Thoracic aorta (tissue), 2 donors: ENCODE data around the gene COL20A1. TPM values are rescaled to one million over a fixed set of nuclear protein-coding genes. Genes with fewer than 3 reads are reported as not detected.

Experiments used
- ATAC-seq: fragments of 150-250 bp; one replicate; pipeline ENCODE4 v1.8.0; 2017; ENCODE audit warnings: low read depth; ENCODE audit not compliant: insufficient number of reproducible peaks, low FRiP score
- DNase-seq: peaks from one replicate; pipeline ENCODE4 v3.0.0-alpha.2; 2020; ENCODE audit warnings: low spot score
- H3K27ac ChIP-seq, 2 donors: fragments of 200-600 bp; sonication (generic); 1 replicate in 1 of 2; 2 replicates in 1 of 2; pipeline ENCODE4 v1.5.1; 2016; ENCODE audit warnings: mild to moderate bottlenecking in 2 of 2, moderate library complexity in 2 of 2
- H3K27me3 ChIP-seq: fragments of 200-600 bp; sonication (generic); replicated peaks from 2 replicates; pipeline ENCODE4 v1.6.0; 2016; ENCODE audit warnings: mild to moderate bottlenecking; ENCODE audit not compliant: insufficient read depth
- H3K36me3 ChIP-seq: fragments of 200-600 bp; sonication (generic); one replicate; pipeline ENCODE4 v1.5.1; 2016
- H3K4me1 ChIP-seq, 2 donors: fragments of 200-600 bp; sonication (generic); 1 replicate in 1 of 2; 2 replicates in 1 of 2; pipeline versions ENCODE4 v1.5.1 to v1.6.0; 2016; ENCODE audit warnings: low read depth in 2 of 2, mild to moderate bottlenecking in 1 of 2; ENCODE audit not compliant: control insufficient read depth in 1 of 2
- H3K4me3 ChIP-seq: fragments of 200-600 bp; sonication (generic); 2 replicates; pipeline ENCODE4 v1.5.1; 2016; ENCODE audit warnings: mild to moderate bottlenecking
- H3K9me3 ChIP-seq: fragments of 200-600 bp; sonication (generic); 2 replicates; pipeline ENCODE4 v1.5.1; 2016
- CTCF ChIP-seq: fragments of 200-600 bp; sonication (generic); IDR thresholded peaks from one replicate; pipeline ENCODE4 v1.5.1; 2019; ENCODE audit warnings: antibody characterized with exemption
- total RNA-seq, 2 donors: library from RNA; depleted of rRNA; stranded (reverse); fragments of >200 nt; gene quantifications; one replicate each; pipeline versions ENCODE4 v1.1.0 to v1.2.3, GENCODE V29; 2016

Gene COL20A1
- total RNA-seq, 2 donors from 2014 or later: not detected

- no peak for ATAC-seq
- no peak for TF ChIP-seq CTCF
- DNase-seq: no peak
Observed at GRCh38 chr20:63279931-63280330, 13.1 kb upstream of the COL20A1 start.

GRCh38 chr20:63280371-63280770 is 12.6 kb upstream of the COL20A1 start:
- no peak for TF ChIP-seq CTCF
- ATAC-seq (no peak), DNase-seq (no peak)
- H3K4me3 ChIP-seq: no peak overlapping the region
- no peaks in the 10 kb centered on the region for H3K9me3 ChIP-seq
- no peaks in the 10 kb centered on the region for H3K27me3 ChIP-seq
- H3K27ac ChIP-seq: no peak overlapping the region
- peaks cover 66% of the 10 kb centered on the region for H3K36me3 ChIP-seq
- no peaks in the 10 kb centered on the region for H3K4me1 ChIP-seq

More at GRCh38 chr20:63279931-63280330, 13.1 kb upstream of the COL20A1 start:
- Histone ChIP-seq H3K4me3 (no peak overlapping the region), H3K36me3 (peaks cover 66% of the 10 kb centered on the region), H3K9me3 (no peaks in the 10 kb centered on the region), H3K27me3 (no peaks in the 10 kb centered on the region), H3K27ac (no peak overlapping the region), H3K4me1 (peaks cover 0 to 4% of the 10 kb centered on the region in 2 donors)

GRCh38 chr20:63280929-63281545 is 11.9 kb upstream of the COL20A1 start:
- H3K27ac ChIP-seq: no peak overlapping the region
- no peaks in the 10 kb centered on the region for H3K4me1 ChIP-seq
- DNase-seq: no peak
- peaks cover 69% of the 10 kb centered on the region for H3K36me3 ChIP-seq
- no peak overlapping the region for H3K4me3 ChIP-seq
- H3K27me3 ChIP-seq: no peaks in the 10 kb centered on the region
- TF ChIP-seq CTCF: no peak
- no peaks in the 10 kb centered on the region for H3K9me3 ChIP-seq
- ATAC-seq: no peak

- TF ChIP-seq CTCF: no peak
- Histone ChIP-seq H3K27me3 (no peaks in the 10 kb centered on the region), H3K4me3 (no peak overlapping the region), H3K27ac (no peak overlapping the region), H3K36me3 (peaks cover 67% of the 10 kb centered on the region), H3K9me3 (no peaks in the 10 kb centered on the region), H3K4me1 (no peaks in the 10 kb centered on the region)
- DNase-seq: no peak
- no peak for ATAC-seq
Observed at GRCh38 chr20:63281742-63282665, 11.0 kb upstream of the COL20A1 start.

GRCh38 chr20:63282946-63283345 is 10.0 kb upstream of the COL20A1 start:
- H3K9me3 ChIP-seq: no peaks in the 10 kb centered on the region
- no peaks in the 10 kb centered on the region for H3K4me1 ChIP-seq
- no peak overlapping the region for H3K27ac ChIP-seq
- ATAC-seq (no peak), DNase-seq (no peak)
- no peak overlapping the region for H3K4me3 ChIP-seq
- TF ChIP-seq CTCF: no peak
- H3K27me3 ChIP-seq: no peaks in the 10 kb centered on the region
- H3K36me3 ChIP-seq: peaks cover 68% of the 10 kb centered on the region
